ENCODE measurements around the gene OR10A4. TPM values are rescaled to one million over a fixed set of nuclear protein-coding genes. Genes with fewer than 3 reads are reported as not detected.
"Not testable (repeated sequence)": the region's sequence is repeated elsewhere in the genome, so short reads cannot be mapped to it uniquely, and the experiment has no call there.

Gene OR10A4
- polyA plus RNA-seq (ENCODE audit: insufficient read length in 12 of 12) = not detected
- long read RNA-seq, donor 1 = 0 reads
- long read RNA-seq, donor 2 = 0 reads
- long read RNA-seq, donor 3 = 0 reads
- long read RNA-seq, donor 4 = 0 reads
- long read RNA-seq, donor 5 = 0 reads
- long read RNA-seq, donor 6 = 0 reads
- long read RNA-seq, donor 7 = 0 reads
- long read RNA-seq, donor 8 = 0 reads
- long read RNA-seq, donor 9 = 0 reads
- long read RNA-seq, donor 10 = 0 reads
- long read RNA-seq, donor 11 = 0 reads

GRCh38 chr11:6876325-6876724, at the start of gene OR10A4:
Gene OR10A4 (plus strand): TSS chr11:6876625. CDS start chr11:6876648, 23 bp downstream.
- DNase-seq = no peak

DNA sequence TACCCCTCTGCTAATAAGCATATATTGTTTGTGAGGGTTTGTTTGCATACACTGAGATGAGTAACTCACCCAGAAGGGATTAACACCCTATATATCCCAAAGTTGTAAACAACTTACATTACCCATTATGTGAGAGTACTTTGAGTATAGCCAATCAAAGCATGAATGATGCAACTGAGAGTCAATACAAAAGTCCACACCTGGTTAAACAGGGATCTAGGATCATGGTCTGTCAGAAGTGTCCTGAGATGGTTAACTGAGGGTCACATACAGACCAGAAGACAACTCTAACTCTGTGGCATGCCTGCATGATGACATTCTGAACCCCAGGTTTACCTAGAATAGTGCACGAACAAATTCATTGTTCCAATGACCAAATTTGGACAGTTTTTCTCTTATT, 48.3 kb upstream of the OR10A4 start:
- no peak for DNase-seq

GRCh38 chr11:6833356-6833755, 43.1 kb upstream of the OR10A4 start:
- DNase-seq = no peak

DNA sequence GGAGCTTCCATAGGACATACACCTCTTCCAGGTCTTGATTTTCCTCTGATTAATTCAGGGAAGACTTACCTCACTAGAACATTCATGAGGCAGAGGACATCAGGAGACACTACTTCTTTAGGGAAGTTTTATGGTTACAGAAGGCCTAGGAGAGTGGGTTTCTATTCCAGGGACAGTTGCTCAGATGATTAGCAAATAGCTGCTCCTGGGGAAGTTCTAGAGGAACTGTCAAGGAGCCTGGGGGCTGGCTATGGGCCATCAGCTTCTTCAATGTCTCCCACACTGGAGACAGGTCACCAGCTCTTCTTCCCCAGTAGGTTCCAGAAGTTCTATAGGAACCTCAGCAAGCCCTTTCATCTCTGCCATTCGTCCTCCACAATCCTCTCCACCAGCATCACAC, 42.4 kb upstream of the OR10A4 start:
- DNase-seq = no peak

- no peak for DNase-seq
Observed at GRCh38 chr11:6841694-6842093, 34.7 kb upstream of the OR10A4 start.

- DNase-seq = no peak
Observed at GRCh38 chr11:6843670-6844069, 32.8 kb upstream of the OR10A4 start.

DNA sequence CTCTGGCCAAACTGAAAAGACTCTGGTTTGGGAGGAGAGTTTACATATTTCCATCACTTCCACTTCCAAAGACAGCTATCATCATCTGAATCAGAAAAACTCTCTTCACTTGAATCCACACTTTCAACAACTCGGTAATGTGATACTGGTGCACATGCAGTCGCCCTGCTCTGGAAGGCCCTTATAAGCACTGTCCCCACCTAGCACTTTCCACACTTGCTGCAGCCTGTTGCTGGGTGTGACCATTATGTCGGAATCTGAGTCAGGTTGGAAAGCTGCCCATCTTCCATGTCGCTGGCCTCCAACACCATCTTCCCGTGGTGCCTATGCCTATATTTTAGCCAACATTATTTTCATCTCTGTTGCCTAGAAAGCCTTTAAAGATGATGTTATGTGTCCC, 32.1 kb upstream of the OR10A4 start:
- no peak for DNase-seq

DNA sequence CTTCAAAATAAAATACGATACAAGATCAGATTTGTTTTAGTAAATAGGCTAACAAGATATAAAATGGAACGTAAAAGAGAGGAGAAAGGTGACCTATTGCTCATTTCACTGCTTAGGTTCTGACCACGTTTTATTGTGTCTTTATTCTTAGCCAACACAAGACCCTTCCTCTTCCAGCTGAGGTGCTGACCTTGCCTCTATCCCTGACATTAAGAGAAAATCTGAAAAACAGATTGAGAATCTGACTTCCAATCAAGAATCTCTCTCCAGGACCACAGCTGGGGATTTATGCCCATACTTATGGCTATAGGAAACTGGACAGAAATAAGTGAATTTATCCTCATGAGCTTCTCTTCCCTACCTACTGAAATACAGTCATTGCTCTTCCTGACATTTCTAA, 31.0 kb upstream of the OR10A4 start, which contains the start of gene OR10A5:
Gene OR10A5 (plus strand): TSS at position 301 of the 400 bp plus-strand sequence. CDS start 0 bp downstream, at position 301.
- DNase-seq = no peak

GRCh38 chr11:6850526-6850925, 25.9 kb upstream of the OR10A4 start:
- no peak for DNase-seq

DNA sequence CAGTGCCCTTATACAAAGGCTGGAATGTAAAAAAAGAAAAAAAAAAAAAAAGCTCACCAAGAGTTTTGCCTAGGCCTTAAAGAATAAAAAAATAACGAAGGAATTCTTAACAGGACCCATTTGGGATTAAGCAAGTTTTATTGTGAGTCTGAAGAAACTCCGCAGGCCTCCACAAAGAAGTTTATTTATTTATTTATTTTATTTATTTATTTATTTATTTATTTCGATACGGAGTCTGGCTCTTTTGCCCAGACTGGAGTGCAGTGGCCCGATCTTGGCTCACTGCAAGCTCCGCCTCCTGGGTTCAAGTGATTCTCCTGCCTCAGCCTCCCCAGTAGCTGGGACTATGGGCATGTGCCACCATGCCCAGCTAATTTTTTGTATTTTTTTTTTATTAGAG, 21.6 kb upstream of the OR10A4 start:
- not testable (repeated sequence) for DNase-seq

DNA sequence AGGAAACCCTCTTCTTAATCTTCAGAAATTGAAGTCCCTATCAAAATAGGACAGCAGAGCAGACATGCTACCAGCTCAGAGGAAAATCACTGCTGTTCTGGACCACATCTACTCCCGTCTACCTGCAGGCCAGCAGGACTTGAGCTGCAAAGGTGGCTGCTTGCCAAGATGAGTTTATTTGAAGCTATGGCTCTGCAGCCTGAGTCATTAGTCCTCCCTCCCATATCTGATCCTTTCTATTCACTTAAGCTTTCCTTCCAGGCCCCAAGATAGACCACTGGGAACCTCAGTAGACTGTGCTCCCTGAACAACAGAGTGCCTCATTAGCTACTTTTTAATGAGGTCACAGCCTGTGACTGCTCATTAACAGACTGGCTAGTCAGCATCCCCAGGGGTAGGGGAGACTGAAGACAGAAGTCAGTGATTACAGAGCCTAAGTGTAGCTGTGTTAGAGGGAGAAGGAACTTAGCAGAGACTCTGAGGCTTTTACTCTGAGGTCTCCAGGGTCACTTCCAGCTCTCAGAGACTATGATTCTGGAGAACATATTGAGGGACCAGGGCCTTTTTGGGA, 20.4 kb upstream of the OR10A4 start:
- DNase-seq = no peak

DNA sequence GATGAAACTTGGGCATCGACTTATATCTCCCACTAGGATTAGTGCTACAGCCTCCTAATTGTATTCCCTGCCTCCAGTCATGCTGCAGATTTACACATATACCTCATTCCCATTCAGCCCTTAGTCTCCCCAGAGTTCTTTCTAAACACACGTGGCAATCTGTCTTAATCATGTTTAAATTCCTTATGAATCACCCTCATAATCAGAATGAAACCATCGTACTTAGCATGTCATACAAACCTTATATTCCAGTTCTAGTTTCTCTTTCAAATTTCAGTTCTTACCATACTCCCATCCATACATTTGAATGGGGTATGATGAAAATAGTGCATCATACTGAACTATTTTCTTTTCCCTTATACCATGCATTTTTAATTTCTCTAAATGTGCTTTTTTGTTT, 19.6 kb upstream of the OR10A4 start:
- no peak for DNase-seq

GRCh38 chr11:6862961-6863360, 13.5 kb upstream of the OR10A4 start, which contains the start of gene OR10A2:
Gene OR10A2 (plus strand): TSS chr11:6863057. CDS start chr11:6869755, 6,698 bp downstream.
- peak; percentile 3 for DNase-seq

GRCh38 chr11:6864438-6864837, 12.0 kb upstream of the OR10A4 start:
- DNase-seq = no peak

GRCh38 chr11:6871278-6871677, 5.1 kb upstream of the OR10A4 start:
- DNase-seq = no peak

GRCh38 chr11:6875761-6876160, 664 bp upstream of the OR10A4 start:
- no peak for DNase-seq

- DNase-seq = no peak
Observed at GRCh38 chr11:6876914-6877313, 489 bp downstream of the OR10A4 start.

- DNase-seq = no peak
Observed at GRCh38 chr11:6882751-6883150, 6.3 kb downstream of the OR10A4 start.

DNA sequence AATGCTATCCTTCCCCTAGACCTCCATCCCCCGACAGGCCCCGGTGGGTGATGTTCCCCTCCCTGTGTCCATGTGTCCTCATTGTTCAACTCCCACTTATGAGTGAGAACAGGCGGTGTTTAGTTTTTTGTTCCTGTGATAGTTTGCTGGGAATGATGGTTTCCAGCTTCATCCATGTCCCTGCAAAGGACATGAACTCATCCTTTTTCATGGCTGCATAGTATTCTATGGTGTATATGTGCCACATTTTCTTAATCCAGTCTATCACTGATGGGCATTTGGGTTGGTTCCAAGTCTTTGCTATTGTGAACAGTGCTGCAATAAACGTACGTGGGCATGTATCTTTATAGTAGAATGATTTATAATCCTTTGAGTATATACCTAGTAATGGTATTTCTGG, 11.3 kb downstream of the OR10A4 start:
- not testable (repeated sequence) for DNase-seq

GRCh38 chr11:6888830-6889229, 12.4 kb downstream of the OR10A4 start:
- DNase-seq = no peak

DNA sequence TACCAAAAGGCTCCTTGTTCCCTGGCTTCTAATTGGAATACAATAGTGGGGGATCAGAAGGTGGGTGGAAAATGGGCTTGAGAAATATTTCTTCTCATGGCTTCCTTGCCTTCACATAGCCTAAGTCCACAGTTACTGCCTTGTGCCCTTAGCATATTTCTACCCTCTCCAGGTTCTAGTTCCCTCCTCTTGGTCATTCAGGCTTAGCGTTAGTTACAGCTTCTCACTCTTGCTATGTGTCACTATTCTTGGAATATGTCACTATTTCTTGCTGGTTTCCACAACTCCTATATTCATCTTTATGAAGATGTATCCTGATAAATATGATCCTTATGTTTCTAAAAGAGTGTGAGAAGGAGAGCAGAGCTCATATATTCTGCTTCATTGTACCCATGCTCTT, 13.4 kb downstream of the OR10A4 start:
- no peak for DNase-seq

- DNase-seq = no peak
Observed at GRCh38 chr11:6892400-6892799, 16.0 kb downstream of the OR10A4 start, which contains the start of gene OR2D2. Gene OR2D2 (minus strand): TSS chr11:6892500. CDS start chr11:6892500, 0 bp downstream.

DNA sequence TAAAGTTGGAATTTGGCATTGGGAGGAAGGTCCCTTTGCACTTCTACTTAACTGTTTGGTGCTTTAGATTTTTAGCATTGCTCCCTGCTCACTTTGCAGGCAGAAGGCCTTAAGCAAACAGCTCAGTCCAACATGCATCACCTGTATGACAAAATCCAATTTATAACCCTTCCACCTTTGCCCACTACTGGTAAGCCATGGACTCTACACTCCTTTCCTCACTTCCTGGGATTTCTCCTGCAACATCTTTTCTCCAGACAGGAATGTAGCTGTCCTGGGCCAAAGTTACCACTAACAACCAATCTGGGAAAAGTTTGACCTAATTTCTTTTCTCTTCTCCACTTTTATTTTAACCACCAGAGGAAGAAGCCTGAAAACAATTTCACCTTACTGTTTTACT, 17.7 kb downstream of the OR10A4 start:
- no peak for DNase-seq

- DNase-seq = no peak
Observed at GRCh38 chr11:6895010-6895409, 18.6 kb downstream of the OR10A4 start.

All from muscle of arm (tissue), 14 donors.